Measurements from ENCODE around the gene ENDOV. TPM values are rescaled to one million over a fixed set of nuclear protein-coding genes. Genes with fewer than 3 reads are reported as not detected.

ENDOV gene
- total and polyA plus RNA-seq, 2 of the 13 experiments (the other 11 are each of a cell fraction or from before 2014, with no cell fraction given): 15.1 to 17.1 TPM

DNA sequence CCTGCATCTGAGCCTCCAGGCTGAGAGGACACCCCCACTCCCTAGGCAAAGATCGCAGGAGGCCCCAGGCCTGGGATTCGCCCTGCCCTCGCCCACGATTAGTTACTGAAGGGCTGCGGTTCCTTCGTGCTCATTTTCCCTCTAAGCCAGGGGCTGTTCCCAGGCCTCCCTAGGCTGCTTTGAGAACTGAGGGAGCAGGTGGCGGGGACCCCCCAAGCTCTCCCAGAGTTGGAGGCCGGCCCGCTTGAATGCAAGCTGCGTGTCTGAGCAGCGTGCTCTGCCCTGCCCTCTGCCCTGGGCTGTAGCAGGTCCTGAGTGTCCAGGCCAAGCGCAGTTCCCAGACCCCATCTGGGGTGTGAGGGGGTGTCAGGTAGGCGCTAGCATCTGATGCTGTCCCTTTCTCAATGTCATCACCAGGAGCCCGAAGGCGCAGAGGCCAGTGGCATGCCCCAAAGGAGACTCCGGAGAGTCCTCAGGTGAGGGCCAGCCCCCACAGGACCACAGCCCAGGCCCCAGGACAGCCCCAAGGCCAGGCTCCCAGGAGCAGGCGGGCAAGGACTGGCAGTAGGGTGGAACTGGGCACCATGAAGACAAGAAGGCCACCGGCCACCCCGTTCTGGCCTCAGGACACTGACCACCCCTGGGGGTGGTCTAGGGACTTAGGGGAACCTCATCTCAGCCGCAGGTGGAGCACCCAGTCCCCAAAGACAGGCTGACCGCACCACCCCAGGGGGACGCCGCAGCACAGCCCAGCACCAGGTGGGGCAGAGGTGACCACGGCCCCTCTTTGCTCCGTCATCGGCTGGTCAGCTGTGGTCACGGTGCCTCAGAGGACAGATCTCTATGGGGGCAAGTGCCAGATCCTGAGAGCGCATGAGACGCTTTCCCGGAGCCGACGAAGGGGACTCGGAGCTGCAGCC lies 14.6 kb downstream of the ENDOV start:
- H3K4me2 ChIP-seq (ENCODE audit: low read depth, low read length): no peak overlapping the region
- POLR2A ChIA-PET: no interaction called here
- no peak for ATAC-seq
- in situ Hi-C loops (cut with HindIII; ENCODE audit: extremely low pct_ligation_motif_present, low pct_unique_long_range_greater_than_20kb): loop anchor here (5.0 kb wide), 3 partner anchors 78 to 553 kb away; no protein-coding TSS in a partner anchor
- H3K4me3 ChIP-seq (replicated peaks in 1 of 3; ENCODE audit: insufficient read depth in 1 of 3, low read depth in 2 of 3, low read length in 3 of 3): no peak overlapping the region
- no peak for FAIRE-seq
- H3K9me3 ChIP-seq (ENCODE audit: low read length): no peaks in the 10 kb centered on the region
- DNase-seq (ENCODE audit: low spot score): no peak
- WGBS (ENCODE audit: low lambda C conversion rate): 83% methylated on average over 17 of the region's 33 CpGs
- no peaks in the 10 kb centered on the region for H3K36me3 ChIP-seq (replicated peaks in 1 of 2; ENCODE audit: control insufficient read depth in 1 of 2, insufficient read depth in 2 of 2, low read length in 2 of 2)
- H3K27me3 ChIP-seq (ENCODE audit: control insufficient read depth in 1 of 2, insufficient read depth in 2 of 2, low read length in 2 of 2): no peaks in the 10 kb centered on the region
- intact Hi-C loops (cut with micrococcal nuclease; ENCODE audit: unreplicated experiment): loop anchor here (5.0 kb wide), 2 partner anchors 223 to 548 kb away; no protein-coding TSS in a partner anchor
- TF ChIP-seq ZNF619 (CRISPR knock-in tag; IDR thresholded peaks at IDR 0.05) (no peak), FOXO1 (CRISPR knock-in tag; IDR thresholded peaks at IDR 0.05) (no peak), ZNF329 (CRISPR knock-in tag; IDR thresholded peaks at IDR 0.05; ENCODE audit: low read depth) (no peak), CBX1 (IDR thresholded peaks at IDR 0.05; ENCODE audit: low read depth) (no peak), EP300 (IDR thresholded peaks at IDR 0.05; ENCODE audit: low read depth in 2 of 2, low read length in 2 of 2) (no peak), EP300 (CRISPR knock-in tag; IDR thresholded peaks at IDR 0.05; ENCODE audit: borderline replicate concordance) (no peak), NAIF1 (CRISPR knock-in tag; IDR thresholded peaks at IDR 0.05; ENCODE audit: borderline replicate concordance) (no peak), ZNF780A (CRISPR knock-in tag; IDR thresholded peaks at IDR 0.05) (no peak), XRCC5 (optimal IDR thresholded peaks at IDR 0.05; ENCODE audit: low read length) (no peak), GTF2F1 (IDR thresholded peaks at IDR 0.05; ENCODE audit: low read length) (no peak), ZNF230 (CRISPR knock-in tag; IDR thresholded peaks at IDR 0.05) (no peak), STAT5B (CRISPR knock-in tag; IDR thresholded peaks at IDR 0.05) (no peak), ZBTB7A (CRISPR knock-in tag; IDR thresholded peaks at IDR 0.05) (no peak), ZNF598 (CRISPR knock-in tag; IDR thresholded peaks at IDR 0.05; ENCODE audit: borderline replicate concordance) (no peak), MEIS2 (CRISPR knock-in tag; IDR thresholded peaks at IDR 0.05) (no peak)
- TF ChIP-seq, protein P1, sequence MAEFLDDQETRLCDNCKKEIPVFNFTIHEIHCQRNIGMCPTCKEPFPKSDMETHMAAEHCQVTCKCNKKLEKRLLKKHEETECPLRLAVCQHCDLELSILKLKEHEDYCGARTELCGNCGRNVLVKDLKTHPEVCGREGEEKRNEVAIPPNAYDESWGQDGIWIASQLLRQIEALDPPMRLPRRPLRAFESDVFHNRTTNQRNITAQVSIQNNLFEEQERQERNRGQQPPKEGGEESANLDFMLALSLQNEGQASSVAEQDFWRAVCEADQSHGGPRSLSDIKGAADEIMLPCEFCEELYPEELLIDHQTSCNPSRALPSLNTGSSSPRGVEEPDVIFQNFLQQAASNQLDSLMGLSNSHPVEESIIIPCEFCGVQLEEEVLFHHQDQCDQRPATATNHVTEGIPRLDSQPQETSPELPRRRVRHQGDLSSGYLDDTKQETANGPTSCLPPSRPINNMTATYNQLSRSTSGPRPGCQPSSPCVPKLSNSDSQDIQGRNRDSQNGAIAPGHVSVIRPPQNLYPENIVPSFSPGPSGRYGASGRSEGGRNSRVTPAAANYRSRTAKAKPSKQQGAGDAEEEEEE (CRISPR knock-in tag; IDR thresholded peaks at IDR 0.05; ENCODE audit: borderline replicate concordance): no peak
- TF ChIP-seq, protein P2, sequence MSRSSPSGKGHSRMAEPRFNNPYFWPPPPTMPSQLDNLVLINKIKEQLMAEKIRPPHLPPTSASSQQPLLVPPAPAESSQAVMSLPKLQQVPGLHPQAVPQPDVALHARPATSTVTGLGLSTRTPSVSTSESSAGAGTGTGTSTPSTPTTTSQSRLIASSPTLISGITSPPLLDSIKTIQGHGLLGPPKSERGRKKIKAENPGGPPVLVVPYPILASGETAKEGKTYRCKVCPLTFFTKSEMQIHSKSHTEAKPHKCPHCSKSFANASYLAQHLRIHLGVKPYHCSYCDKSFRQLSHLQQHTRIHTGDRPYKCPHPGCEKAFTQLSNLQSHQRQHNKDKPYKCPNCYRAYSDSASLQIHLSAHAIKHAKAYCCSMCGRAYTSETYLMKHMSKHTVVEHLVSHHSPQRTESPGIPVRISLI (CRISPR knock-in tag; IDR thresholded peaks at IDR 0.05; ENCODE audit: borderline replicate concordance): no peak
- no peaks in the 10 kb centered on the region for H3K79me2 ChIP-seq (ENCODE audit: insufficient read depth, low read length)
- no TSS peak for BruUV-seq (replicated peaks)
- H3K9ac ChIP-seq (ENCODE audit: insufficient read depth, low read depth, low read length): no peak overlapping the region
- H2AFZ ChIP-seq (ENCODE audit: low read length): no peak overlapping the region
- no peak overlapping the region for H3K27ac ChIP-seq (ENCODE audit: extremely low read length, insufficient read depth, low read length)
- CTCF ChIA-PET (ENCODE audit: low intra/inter-chr PET ratio, low total read pairs): interaction anchor here (5.9 kb wide), 1 partner anchor 146 kb away, joined by 114 read pairs; no protein-coding TSS in a partner anchor
- no peaks in the 10 kb centered on the region; the same call in 1 of the 2 replicates for H4K20me1 ChIP-seq (ENCODE audit: insufficient read depth, low read length)
- H3K4me1 ChIP-seq (ENCODE audit: insufficient read depth, low read length): no peaks in the 10 kb centered on the region
